22Rv1 (cell line): ENCODE data around the gene PTPRD.

Source experiments
- H3K27ac ChIP-seq: fragments of 450-650 bp; 2 replicates; pipeline ENCODE4 v1.5.1; 2017
- ZFX ChIP-seq: fragments of 450-650 bp; IDR thresholded peaks from 2 replicates; pipeline ENCODE4 v1.6.1; 2017; ENCODE audit warnings: antibody characterized with exemption, borderline replicate concordance
- TF ChIP-seq, protein P1 (sequence below): fragments of 450-650 bp; IDR thresholded peaks from 2 replicates; pipeline ENCODE4 v1.5.1; 2017; ENCODE audit warnings: mild to moderate bottlenecking

The PTPRD gene

DNA sequence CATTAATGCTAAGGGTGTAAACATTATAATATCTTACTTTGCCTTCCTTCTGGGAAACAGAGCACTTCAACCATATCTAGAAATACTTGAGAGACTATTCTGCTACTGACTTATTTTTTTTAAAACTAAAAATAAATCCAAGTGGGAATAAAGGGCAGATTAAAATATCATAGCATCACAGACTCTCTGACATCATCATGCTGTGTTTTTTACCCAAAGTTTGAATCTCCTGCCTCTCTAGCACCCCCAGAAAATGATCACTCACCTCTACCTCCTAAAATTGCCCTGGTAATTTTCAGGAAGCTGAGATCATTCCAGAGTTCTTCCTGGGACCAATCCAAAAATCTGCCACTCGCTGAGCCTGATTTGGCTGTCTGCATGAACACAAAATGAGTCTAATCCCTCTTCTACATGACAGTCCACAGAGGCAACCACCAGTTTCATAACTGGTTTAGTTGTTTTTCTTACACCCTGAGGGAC lies 1999.4 kb downstream of the PTPRD start:
- no peak for TF ChIP-seq ZFX
- TF ChIP-seq, protein P1, sequence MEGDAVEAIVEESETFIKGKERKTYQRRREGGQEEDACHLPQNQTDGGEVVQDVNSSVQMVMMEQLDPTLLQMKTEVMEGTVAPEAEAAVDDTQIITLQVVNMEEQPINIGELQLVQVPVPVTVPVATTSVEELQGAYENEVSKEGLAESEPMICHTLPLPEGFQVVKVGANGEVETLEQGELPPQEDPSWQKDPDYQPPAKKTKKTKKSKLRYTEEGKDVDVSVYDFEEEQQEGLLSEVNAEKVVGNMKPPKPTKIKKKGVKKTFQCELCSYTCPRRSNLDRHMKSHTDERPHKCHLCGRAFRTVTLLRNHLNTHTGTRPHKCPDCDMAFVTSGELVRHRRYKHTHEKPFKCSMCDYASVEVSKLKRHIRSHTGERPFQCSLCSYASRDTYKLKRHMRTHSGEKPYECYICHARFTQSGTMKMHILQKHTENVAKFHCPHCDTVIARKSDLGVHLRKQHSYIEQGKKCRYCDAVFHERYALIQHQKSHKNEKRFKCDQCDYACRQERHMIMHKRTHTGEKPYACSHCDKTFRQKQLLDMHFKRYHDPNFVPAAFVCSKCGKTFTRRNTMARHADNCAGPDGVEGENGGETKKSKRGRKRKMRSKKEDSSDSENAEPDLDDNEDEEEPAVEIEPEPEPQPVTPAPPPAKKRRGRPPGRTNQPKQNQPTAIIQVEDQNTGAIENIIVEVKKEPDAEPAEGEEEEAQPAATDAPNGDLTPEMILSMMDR = no peak
- no peak overlapping the region for H3K27ac ChIP-seq

DNA sequence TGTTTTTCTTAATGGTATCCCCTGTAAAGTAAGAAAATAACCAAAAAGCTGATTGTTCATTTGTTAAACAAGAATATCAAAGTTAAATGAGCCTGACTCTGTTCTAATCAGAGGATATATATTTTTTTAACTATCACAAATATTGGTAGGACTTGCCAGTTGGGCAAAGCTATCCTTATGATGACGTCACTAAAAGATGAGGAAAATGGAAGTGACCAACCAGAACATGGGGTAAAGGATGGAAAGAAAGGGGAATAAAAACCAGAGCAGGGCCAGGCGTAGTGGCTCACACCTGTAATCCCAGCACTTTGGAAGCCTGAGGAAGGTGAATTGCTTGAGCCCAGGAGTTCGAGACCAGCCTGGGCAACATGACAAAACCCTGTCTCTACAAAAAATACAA lies 2001.6 kb downstream of the PTPRD start:
- no peak overlapping the region for H3K27ac ChIP-seq
- TF ChIP-seq, protein P1 = no peak
- TF ChIP-seq ZFX = no peak

DNA sequence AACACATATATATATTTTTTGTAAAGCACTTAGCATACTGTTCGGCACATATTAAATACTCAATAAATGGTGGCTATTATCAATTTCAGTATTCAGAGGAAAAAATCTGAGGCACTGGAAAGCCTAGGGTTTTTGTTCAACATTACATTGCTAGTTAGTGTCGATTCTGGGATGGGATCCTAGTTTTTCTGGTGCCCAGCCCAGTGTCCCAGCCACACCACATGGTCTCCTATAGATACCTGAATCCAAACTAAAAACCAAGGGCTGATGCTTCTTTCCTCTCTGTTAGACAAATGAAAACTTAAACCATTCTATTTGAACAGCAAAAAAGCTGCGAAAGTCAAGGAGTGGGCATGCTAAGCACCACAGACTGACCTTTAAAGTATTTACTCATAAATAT lies 2002.5 kb downstream of the PTPRD start:
- no peak overlapping the region for H3K27ac ChIP-seq
- TF ChIP-seq ZFX = no peak
- TF ChIP-seq, protein P1 = no peak

DNA sequence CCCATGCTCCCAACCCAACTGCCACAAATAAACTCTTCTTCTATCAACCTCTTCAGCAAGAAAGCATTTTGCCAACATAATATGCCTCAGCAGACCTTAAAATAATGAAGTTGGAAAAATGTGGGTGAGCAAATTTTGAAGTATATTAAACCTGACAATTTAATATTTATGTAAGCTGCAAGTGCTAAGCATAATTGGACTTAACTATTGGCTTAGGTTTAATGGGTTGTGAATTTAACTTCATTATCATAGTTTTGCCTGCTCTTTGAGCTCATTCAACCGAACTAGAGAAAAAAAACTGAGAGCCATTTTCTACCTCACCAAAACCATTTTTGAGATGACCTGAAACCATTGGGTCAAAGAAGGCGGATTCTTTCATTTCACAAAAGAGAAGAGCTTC lies 2007.7 kb downstream of the PTPRD start:
- no peak overlapping the region for H3K27ac ChIP-seq
- TF ChIP-seq ZFX = no peak
- TF ChIP-seq, protein P1 = no peak

DNA sequence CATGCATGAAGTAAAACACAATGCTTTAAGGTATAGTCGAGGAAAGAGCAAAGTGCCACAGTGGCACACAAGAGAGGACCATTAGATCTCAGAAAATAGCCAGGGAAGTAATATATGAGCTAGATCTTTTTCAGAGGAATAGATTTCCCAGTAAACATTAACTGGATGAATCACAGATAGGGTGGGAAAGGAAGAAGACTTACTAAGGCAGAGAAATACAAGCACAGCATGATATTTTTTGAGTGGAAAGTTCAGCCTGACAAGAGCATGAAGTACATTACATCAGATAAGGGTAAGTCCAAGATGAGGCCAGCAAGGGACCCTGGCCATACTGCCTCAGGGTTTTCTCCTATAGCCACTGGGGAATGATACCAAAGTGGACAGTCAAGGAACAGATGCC lies 2008.6 kb downstream of the PTPRD start:
- no peak overlapping the region for H3K27ac ChIP-seq
- TF ChIP-seq, protein P1 = no peak

DNA sequence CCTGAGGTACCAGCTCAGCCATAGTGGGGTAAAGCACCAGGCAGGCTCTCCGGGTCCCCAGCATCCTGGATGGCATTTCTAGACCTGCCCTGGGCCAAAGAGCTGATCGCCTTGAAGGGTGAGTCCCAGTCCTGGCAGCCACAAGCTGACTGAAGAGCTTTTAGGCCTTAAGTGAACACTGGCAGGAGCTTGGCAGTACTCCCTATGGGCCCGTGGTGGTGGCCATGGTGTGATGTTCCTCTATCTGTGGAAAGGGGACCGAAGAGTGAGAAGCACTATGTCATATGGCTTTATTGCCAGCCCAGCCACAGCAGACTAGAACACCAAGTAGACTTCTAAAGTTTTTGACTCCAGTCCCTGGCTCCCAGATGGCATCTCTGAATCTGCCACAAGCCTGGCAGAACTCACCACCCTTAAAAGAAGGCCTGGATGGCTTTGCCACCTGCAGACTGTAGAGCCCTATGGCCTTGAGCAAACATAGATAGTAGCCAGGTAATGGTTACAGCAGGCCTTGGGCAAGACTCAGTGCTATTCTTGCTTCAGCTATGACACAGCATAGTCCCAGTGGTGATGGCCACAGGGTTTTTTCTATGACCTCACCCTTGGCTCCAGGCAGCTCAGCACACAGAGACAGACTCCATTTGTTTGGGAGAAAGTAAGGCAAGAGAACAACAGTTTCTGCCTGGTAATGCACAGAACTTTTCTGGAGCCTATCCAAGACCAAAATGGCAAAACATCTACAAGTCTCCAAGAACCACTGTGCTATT lies 2011.7 kb downstream of the PTPRD start:
- no peak overlapping the region for H3K27ac ChIP-seq
- TF ChIP-seq, protein P1 = no peak
- TF ChIP-seq ZFX = no peak

DNA sequence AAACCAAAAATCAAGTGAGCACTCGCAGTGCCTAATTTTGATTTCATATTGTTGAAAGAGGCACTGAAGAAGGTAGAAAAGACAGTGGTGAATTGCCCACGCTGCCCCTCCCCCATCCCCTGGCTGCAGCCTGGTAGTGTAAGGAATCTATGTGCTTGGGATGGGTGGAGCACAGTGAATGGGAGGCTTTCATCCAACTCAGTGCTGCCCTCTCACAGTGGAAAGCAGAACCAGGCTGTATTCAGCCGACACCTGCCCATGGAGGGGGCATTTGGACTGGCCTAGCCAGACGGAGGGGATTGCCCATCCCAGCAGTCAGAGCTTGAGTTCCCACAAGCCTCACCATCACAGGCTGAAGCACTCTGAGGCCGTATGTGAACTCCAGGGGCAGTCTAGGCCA lies 2012.9 kb downstream of the PTPRD start:
- H3K27ac ChIP-seq = no peak overlapping the region
- no peak for TF ChIP-seq ZFX
- TF ChIP-seq, protein P1 = 0 out of 2 replicates have a peak, but pooled peaks have one; percentile 5
